Measurements from ENCODE around the gene TTC23L. TPM values are rescaled to one million over a fixed set of nuclear protein-coding genes. Genes with fewer than 3 reads are reported as not detected.

TTC23L gene
- total RNA-seq, 1 experiment from 2014 or later: 1.9 TPM

DNA sequence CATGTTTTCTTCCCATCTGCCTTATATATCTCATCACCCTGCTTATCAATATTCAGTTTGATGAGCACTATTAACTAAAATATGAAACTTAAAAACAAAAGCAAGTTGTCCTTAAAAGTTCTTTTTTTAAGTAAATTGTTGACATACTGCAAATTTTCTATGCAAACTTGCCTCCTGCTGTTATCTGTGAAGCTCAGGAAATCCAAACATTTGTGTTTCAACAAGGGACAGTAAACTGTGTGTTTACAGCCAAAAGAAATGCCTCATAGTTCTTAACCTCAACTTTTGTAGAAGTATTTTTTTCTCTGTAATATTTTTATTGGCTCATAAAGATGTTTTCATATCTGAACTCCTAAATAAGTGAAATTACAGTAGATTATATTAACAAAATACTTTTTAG is 7.7 kb upstream of the TTC23L start:
- H3K4me3 Mint-ChIP-seq: no peak overlapping the region

DNA sequence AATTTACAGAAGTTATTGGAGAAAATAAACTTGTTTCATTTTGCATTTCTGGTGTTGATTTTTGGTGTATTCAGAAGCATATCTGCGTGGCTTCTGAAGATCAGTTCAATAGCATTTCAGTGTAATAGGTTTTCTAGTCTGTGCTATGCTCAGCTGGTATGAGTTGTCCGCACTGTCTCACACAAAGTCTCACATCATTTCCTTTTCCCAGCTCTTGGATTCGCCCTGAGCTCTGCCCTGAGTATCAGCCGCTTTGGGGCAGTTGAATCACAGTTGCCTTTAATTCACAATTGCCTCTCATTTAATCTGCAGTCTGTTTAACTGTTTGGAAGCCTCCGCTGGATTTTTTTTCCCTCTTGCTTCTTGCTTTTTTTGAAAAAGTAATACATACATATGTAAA is 6.4 kb upstream of the TTC23L start:
- Mint-ChIP-seq H3K4me3 (no peak overlapping the region), H3K36me3 (peaks cover 68% of the 10 kb centered on the region), H3K27me3 (ENCODE audit: low read depth) (peaks cover 2% of the 10 kb centered on the region; the same call in 1 of the 2 replicates), H3K4me1 (peaks cover 20% of the 10 kb centered on the region), H3K9me3 (peaks cover 20% of the 10 kb centered on the region), H3K27ac (no peak overlapping the region)
- TF ChIP-seq ZNF232 (CRISPR knock-in tag; IDR thresholded peaks at IDR 0.05) (no peak), ZNF317 (CRISPR knock-in tag; IDR thresholded peaks at IDR 0.05; ENCODE audit: borderline replicate concordance, low read depth) (no peak), TP53 (CRISPR knock-in tag; IDR thresholded peaks at IDR 0.05) (no peak), ZNF671 (CRISPR knock-in tag; IDR thresholded peaks at IDR 0.05) (no peak), ZNF138 (CRISPR knock-in tag; conservative IDR thresholded peaks at IDR 0.05) (no peak), MXD4 (CRISPR knock-in tag; IDR thresholded peaks at IDR 0.05; ENCODE audit: borderline replicate concordance) (no peak), JAZF1 (CRISPR knock-in tag; IDR thresholded peaks at IDR 0.05) (no peak)
- TF ChIP-seq, protein P1, sequence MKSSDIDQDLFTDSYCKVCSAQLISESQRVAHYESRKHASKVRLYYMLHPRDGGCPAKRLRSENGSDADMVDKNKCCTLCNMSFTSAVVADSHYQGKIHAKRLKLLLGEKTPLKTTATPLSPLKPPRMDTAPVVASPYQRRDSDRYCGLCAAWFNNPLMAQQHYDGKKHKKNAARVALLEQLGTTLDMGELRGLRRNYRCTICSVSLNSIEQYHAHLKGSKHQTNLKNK (CRISPR knock-in tag; IDR thresholded peaks at IDR 0.05): no peak
- TF ChIP-seq, protein P2, sequence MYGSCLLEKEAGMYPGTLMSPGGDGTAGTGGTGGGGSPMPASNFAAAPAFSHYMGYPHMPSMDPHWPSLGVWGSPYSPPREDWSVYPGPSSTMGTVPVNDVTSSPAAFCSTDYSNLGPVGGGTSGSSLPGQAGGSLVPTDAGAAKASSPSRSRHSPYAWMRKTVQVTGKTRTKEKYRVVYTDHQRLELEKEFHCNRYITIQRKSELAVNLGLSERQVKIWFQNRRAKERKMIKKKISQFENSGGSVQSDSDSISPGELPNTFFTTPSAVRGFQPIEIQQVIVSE (CRISPR knock-in tag; IDR thresholded peaks at IDR 0.05; ENCODE audit: borderline replicate concordance): no peak
- TF ChIP-seq, protein P3, sequence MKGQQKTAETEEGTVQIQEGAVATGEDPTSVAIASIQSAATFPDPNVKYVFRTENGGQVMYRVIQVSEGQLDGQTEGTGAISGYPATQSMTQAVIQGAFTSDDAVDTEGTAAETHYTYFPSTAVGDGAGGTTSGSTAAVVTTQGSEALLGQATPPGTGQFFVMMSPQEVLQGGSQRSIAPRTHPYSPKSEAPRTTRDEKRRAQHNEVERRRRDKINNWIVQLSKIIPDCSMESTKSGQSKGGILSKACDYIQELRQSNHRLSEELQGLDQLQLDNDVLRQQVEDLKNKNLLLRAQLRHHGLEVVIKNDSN (CRISPR knock-in tag; IDR thresholded peaks at IDR 0.05): no peak
- TF ChIP-seq, protein P4, sequence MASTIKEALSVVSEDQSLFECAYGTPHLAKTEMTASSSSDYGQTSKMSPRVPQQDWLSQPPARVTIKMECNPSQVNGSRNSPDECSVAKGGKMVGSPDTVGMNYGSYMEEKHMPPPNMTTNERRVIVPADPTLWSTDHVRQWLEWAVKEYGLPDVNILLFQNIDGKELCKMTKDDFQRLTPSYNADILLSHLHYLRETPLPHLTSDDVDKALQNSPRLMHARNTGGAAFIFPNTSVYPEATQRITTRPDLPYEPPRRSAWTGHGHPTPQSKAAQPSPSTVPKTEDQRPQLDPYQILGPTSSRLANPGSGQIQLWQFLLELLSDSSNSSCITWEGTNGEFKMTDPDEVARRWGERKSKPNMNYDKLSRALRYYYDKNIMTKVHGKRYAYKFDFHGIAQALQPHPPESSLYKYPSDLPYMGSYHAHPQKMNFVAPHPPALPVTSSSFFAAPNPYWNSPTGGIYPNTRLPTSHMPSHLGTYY (CRISPR knock-in tag; IDR thresholded peaks at IDR 0.05): no peak
- DNase-seq (ENCODE audit: low spot score): no peak
- POLR2A ChIA-PET: no interaction called here
- ATAC-seq: no peak
- CTCF ChIA-PET: no interaction called here

More for the DNA sequence above, 7.7 kb upstream of the TTC23L start:
- Mint-ChIP-seq H3K27me3 (ENCODE audit: low read depth) (peaks cover 2% of the 10 kb centered on the region; the same call in 1 of the 2 replicates), H3K36me3 (peaks cover 81% of the 10 kb centered on the region), H3K27ac (no peak overlapping the region), H3K4me1 (peaks cover 20% of the 10 kb centered on the region), H3K9me3 (peaks cover 20% of the 10 kb centered on the region)
- CTCF ChIA-PET: no interaction called here
- ATAC-seq (no peak), DNase-seq (ENCODE audit: low spot score) (no peak)
- POLR2A ChIA-PET: no interaction called here
- TF ChIP-seq, protein P5, sequence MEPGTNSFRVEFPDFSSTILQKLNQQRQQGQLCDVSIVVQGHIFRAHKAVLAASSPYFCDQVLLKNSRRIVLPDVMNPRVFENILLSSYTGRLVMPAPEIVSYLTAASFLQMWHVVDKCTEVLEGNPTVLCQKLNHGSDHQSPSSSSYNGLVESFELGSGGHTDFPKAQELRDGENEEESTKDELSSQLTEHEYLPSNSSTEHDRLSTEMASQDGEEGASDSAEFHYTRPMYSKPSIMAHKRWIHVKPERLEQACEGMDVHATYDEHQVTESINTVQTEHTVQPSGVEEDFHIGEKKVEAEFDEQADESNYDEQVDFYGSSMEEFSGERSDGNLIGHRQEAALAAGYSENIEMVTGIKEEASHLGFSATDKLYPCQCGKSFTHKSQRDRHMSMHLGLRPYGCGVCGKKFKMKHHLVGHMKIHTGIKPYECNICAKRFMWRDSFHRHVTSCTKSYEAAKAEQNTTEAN (CRISPR knock-in tag; IDR thresholded peaks at IDR 0.05): no peak
- TF ChIP-seq, protein P1 (CRISPR knock-in tag; IDR thresholded peaks at IDR 0.05): no peak
- TF ChIP-seq, protein P3 (CRISPR knock-in tag; IDR thresholded peaks at IDR 0.05): no peak
- TF ChIP-seq NFATC4 (CRISPR knock-in tag; IDR thresholded peaks at IDR 0.05): no peak
- no peak for TF ChIP-seq ZNF263 (CRISPR knock-in tag; IDR thresholded peaks at IDR 0.05; ENCODE audit: low read depth)
- TF ChIP-seq, protein P6, sequence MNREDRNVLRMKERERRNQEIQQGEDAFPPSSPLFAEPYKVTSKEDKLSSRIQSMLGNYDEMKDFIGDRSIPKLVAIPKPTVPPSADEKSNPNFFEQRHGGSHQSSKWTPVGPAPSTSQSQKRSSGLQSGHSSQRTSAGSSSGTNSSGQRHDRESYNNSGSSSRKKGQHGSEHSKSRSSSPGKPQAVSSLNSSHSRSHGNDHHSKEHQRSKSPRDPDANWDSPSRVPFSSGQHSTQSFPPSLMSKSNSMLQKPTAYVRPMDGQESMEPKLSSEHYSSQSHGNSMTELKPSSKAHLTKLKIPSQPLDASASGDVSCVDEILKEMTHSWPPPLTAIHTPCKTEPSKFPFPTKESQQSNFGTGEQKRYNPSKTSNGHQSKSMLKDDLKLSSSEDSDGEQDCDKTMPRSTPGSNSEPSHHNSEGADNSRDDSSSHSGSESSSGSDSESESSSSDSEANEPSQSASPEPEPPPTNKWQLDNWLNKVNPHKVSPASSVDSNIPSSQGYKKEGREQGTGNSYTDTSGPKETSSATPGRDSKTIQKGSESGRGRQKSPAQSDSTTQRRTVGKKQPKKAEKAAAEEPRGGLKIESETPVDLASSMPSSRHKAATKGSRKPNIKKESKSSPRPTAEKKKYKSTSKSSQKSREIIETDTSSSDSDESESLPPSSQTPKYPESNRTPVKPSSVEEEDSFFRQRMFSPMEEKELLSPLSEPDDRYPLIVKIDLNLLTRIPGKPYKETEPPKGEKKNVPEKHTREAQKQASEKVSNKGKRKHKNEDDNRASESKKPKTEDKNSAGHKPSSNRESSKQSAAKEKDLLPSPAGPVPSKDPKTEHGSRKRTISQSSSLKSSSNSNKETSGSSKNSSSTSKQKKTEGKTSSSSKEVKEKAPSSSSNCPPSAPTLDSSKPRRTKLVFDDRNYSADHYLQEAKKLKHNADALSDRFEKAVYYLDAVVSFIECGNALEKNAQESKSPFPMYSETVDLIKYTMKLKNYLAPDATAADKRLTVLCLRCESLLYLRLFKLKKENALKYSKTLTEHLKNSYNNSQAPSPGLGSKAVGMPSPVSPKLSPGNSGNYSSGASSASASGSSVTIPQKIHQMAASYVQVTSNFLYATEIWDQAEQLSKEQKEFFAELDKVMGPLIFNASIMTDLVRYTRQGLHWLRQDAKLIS (CRISPR knock-in tag; IDR thresholded peaks at IDR 0.05; ENCODE audit: borderline replicate concordance): no peak
- no peak for TF ChIP-seq TEAD1 (CRISPR knock-in tag; IDR thresholded peaks at IDR 0.05)
